GM12875 (cell line): ENCODE measurements around the gene UBL4A.

ENCODE experiments used
- H3K4me3 ChIP-seq: one replicate; pipeline ENCODE4 v1.5.1; 2011; ENCODE audit warnings: low read depth, low read length, control low read depth
- CTCF ChIP-seq: IDR thresholded peaks from 2 replicates; pipeline ENCODE4 v1.5.1; 2011; ENCODE audit warnings: low read depth, mild to moderate bottlenecking, control low read depth, inconsistent platforms, low read length, moderate library complexity, borderline replicate concordance; ENCODE audit not compliant: insufficient read depth

The UBL4A gene

GRCh38 chrX:154466907-154467306 lies 19.5 kb downstream of the UBL4A start:
- no peak for TF ChIP-seq CTCF

GRCh38 chrX:154466036-154466435 lies 20.4 kb downstream of the UBL4A start:
- TF ChIP-seq CTCF = no peak

More at GRCh38 chrX:154466907-154467306, 19.5 kb downstream of the UBL4A start:
- no peak overlapping the region for H3K4me3 ChIP-seq

GRCh38 chrX:154465601-154466000 lies 20.8 kb downstream of the UBL4A start:
- H3K4me3 ChIP-seq = no peak overlapping the region
- TF ChIP-seq CTCF = no peak

More at GRCh38 chrX:154466036-154466435, 20.4 kb downstream of the UBL4A start:
- no peak overlapping the region for H3K4me3 ChIP-seq

- H3K4me3 ChIP-seq = no peak overlapping the region
- no peak for TF ChIP-seq CTCF
Observed at GRCh38 chrX:154464806-154465365, 21.5 kb downstream of the UBL4A start.

GRCh38 chrX:154463611-154464220 lies 22.7 kb downstream of the UBL4A start:
- no peak overlapping the region for H3K4me3 ChIP-seq
- no peak for TF ChIP-seq CTCF

GRCh38 chrX:154462396-154462795 lies 24.0 kb downstream of the UBL4A start:
- no peak for TF ChIP-seq CTCF
- no peak overlapping the region for H3K4me3 ChIP-seq

- no peak overlapping the region for H3K4me3 ChIP-seq
Observed at GRCh38 chrX:154460326-154460725, 26.1 kb downstream of the UBL4A start.

More at GRCh38 chrX:154460326-154460725, 26.1 kb downstream of the UBL4A start:
- no peak for TF ChIP-seq CTCF
